RWPE2 (cell line): ENCODE results near the gene CREB3L1.

Experiments used
- ATAC-seq: fragments of 200-7000 bp; cut with Tn5 transposase; 3 replicates; pipeline ENCODE4 v1.9.1; 2021; ENCODE audit warnings: low read depth
- DNase-seq: peaks from one replicate; pipeline ENCODE4 v3.0.0-alpha.2; 2020; ENCODE audit warnings: low spot score
- H3K27ac ChIP-seq: fragments of 450-650 bp; 2 replicates; pipeline ENCODE4 v1.5.1; 2017; ENCODE audit warnings: mild to moderate bottlenecking; ENCODE audit not compliant: poor library complexity, severe bottlenecking
- H3K27me3 ChIP-seq: fragments of 250-450 bp; sonication (Bioruptor Pico); 2 replicates; pipeline ENCODE4 v1.5.1; 2021; ENCODE audit warnings: mild to moderate bottlenecking, moderate library complexity; ENCODE audit not compliant: insufficient read depth, poor library complexity, severe bottlenecking
- H3K36me3 ChIP-seq: fragments of 250-450 bp; sonication (Bioruptor Pico); 2 replicates; pipeline ENCODE4 v1.5.1; 2020; ENCODE audit warnings: low read depth, mild to moderate bottlenecking, moderate library complexity
- H3K4me1 ChIP-seq: fragments of 250-450 bp; sonication (Bioruptor Pico); 2 replicates; pipeline ENCODE4 v1.5.1; 2021; ENCODE audit warnings: mild to moderate bottlenecking, moderate library complexity; ENCODE audit not compliant: insufficient read depth, poor library complexity, severe bottlenecking
- H3K4me3 ChIP-seq: fragments of 250-450 bp; sonication (Bioruptor Pico); 2 replicates; pipeline ENCODE4 v1.5.1; 2021; ENCODE audit warnings: mild to moderate bottlenecking, moderate library complexity; ENCODE audit not compliant: severe bottlenecking
- H3K9me3 ChIP-seq: fragments of 250-450 bp; sonication (Bioruptor Pico); 2 replicates; pipeline ENCODE4 v1.5.1; 2021; ENCODE audit warnings: mild to moderate bottlenecking, moderate library complexity; ENCODE audit not compliant: severe bottlenecking
- CTCF ChIP-seq: fragments of 450-650 bp; IDR thresholded peaks from one replicate; pipeline ENCODE4 v1.5.1; 2017; ENCODE audit warnings: mild to moderate bottlenecking, moderate library complexity; ENCODE audit not compliant: poor library complexity, severe bottlenecking

CREB3L1 gene

GRCh38 chr11:46293641-46294103 lies 16.2 kb downstream of the CREB3L1 start:
- TF ChIP-seq CTCF, result no peak
- no peak overlapping the region for H3K4me3 ChIP-seq
- H3K27me3 ChIP-seq, result no peaks in the 10 kb centered on the region
- no peaks in the 10 kb centered on the region for H3K9me3 ChIP-seq
- ATAC-seq (no peak), DNase-seq (no peak)
- H3K4me1 ChIP-seq, result peaks cover 18% of the 10 kb centered on the region
- H3K27ac ChIP-seq, result no peak overlapping the region
- H3K36me3 ChIP-seq, result no peaks in the 10 kb centered on the region

DNA sequence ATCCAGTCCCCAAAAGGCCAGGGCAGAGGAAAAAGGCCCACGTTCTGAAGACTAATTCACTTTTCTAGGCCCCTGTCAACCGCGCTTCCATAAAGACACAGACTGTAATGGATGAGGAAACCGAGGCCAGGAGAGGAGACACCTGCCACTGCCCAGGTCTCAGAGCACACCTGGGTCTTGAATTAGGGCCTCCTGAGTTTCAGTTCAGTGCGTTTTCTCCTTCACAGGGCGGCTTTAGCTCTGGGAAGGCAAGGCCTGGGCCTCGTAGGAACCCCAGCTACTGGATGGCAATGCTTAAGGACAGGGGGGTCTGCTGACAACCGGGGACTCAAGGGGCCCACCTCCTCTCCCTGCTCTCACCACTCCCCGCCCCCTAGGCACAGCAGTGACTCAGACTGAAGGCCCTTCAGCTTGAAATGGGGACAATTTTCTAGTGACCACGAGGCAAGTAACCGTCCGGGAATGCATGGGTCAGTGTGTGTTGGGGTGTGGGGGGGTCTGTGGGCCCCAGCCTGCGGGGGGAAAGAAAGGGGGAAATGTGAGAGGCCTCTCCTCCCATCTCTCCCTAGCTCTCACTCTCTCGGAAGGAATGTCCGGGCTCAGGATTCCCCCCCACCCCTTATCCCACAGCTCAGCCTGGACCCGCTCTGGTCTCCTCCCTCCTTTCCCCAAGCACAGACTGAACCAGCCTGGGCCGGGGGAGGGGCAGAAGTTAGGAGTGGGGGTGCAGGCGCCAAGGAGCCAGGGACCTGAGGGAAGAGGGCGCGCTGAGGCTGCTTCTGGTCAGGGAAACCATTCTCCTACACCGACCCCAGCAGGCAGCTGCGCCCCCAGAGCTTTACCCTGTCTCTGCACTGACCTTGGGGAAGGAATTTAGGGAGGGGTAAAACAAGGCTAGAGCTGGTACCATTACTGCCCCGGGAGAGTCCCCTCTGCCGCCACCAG lies 17.2 kb downstream of the CREB3L1 start:
- TF ChIP-seq CTCF, result no peak
- peaks cover 27% of the 10 kb centered on the region for H3K4me1 ChIP-seq
- H3K9me3 ChIP-seq, result no peaks in the 10 kb centered on the region
- H3K27me3 ChIP-seq, result no peaks in the 10 kb centered on the region
- peak overlapping the region; percentile 12 for H3K27ac ChIP-seq
- H3K36me3 ChIP-seq, result no peaks in the 10 kb centered on the region
- H3K4me3 ChIP-seq, result peak overlapping the region; percentile 35
- ATAC-seq (no peak), DNase-seq (no peak)

DNA sequence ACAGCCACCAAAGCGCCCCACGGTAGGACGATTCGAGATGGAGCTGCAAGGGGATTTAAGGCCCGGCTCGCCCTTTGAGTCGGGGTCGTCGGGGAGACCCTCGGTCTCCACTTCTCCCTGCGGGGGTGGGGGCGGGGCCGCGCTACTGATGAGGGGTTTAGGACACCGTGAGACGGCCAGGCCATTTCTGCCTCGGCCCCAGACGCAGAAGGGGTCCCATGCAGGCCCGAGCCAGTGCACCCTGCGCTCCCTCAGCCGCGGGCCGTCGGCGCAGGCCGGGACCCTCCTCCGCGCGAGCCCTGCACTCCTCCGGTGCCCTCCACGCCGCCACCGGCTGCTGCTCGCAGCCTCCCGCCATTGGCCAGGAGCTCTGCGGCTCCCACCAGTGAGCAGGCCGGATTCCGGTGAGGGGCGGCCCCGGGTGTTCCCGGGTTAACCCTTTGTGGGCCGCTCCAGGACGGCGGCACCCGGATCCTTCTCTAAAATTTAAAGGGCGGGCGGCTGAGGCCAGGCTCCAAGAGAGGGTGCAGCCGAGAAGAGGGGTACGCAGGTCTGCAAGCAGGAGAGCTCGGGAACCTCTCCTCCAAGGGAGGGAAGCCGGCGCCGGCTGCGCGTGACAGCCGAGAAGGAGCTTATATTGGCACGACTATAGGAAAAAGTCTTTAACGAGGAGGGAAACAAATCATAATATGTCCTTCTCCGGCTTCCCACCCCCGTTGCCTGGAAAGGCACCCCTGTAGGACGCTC lies 18.0 kb downstream of the CREB3L1 start:
- Histone ChIP-seq H3K9me3 (no peaks in the 10 kb centered on the region), H3K27ac (peak overlapping the region; percentile 12), H3K36me3 (no peaks in the 10 kb centered on the region), H3K4me3 (peak overlapping the region; percentile 35), H3K4me1 (peaks cover 27% of the 10 kb centered on the region), H3K27me3 (no peaks in the 10 kb centered on the region)
- no peak for TF ChIP-seq CTCF
- peak; percentile 86 for DNase-seq
- peak; percentile 89 for ATAC-seq

- H3K4me1 ChIP-seq, result peaks cover 23% of the 10 kb centered on the region
- no peaks in the 10 kb centered on the region for H3K9me3 ChIP-seq
- H3K36me3 ChIP-seq, result no peaks in the 10 kb centered on the region
- ATAC-seq, result no peak
- no peak overlapping the region for H3K27ac ChIP-seq
- no peak for DNase-seq
- TF ChIP-seq CTCF, result no peak
- H3K4me3 ChIP-seq, result peak overlapping the region; percentile 35
- no peaks in the 10 kb centered on the region for H3K27me3 ChIP-seq
Observed at GRCh38 chr11:46296059-46296527, 18.6 kb downstream of the CREB3L1 start.
